ENCODE data around the gene ZNF410. TPM values are rescaled to one million over a fixed set of nuclear protein-coding genes. Genes with fewer than 3 reads are reported as not detected.

Gene ZNF410
- total RNA-seq, 1 donor from 2014 or later, result 55.1 TPM

- peaks cover 8% of the 10 kb centered on the region for H3K36me3 Mint-ChIP-seq
- H3K79me2 ChIP-seq (ENCODE audit: low read depth), result peaks cover 6% of the 10 kb centered on the region
- H2AFZ ChIP-seq (replicated peaks), result no peak overlapping the region
- no peak overlapping the region for H3K27ac ChIP-seq
- no peaks in the 10 kb centered on the region for H3K4me1 ChIP-seq
- H4K20me1 ChIP-seq (ENCODE audit: low read depth), result no peaks in the 10 kb centered on the region
- H3K4me3 ChIP-seq, result no peak overlapping the region
- no peaks in the 10 kb centered on the region for H3K9me3 Mint-ChIP-seq
- no peak overlapping the region for H3K4me2 ChIP-seq
- no peaks in the 10 kb centered on the region for H3K27me3 ChIP-seq
- H3K36me3 ChIP-seq, result no peaks in the 10 kb centered on the region
- no peak overlapping the region for H3K27ac Mint-ChIP-seq
- DNase-seq (ENCODE audit: low spot score), result no peak
- peaks cover 12% of the 10 kb centered on the region for H3K4me1 Mint-ChIP-seq
- no peaks in the 10 kb centered on the region for H3K9me3 ChIP-seq (ENCODE audit: low read depth)
- no peak overlapping the region for H3K4me3 Mint-ChIP-seq
- H3K9ac ChIP-seq, result no peak overlapping the region
- H3K27me3 Mint-ChIP-seq (ENCODE audit: insufficient read depth, low read depth), result peaks cover 14% of the 10 kb centered on the region
- peaks cover 21% of the 10 kb centered on the region for H3F3A ChIP-seq (ENCODE audit: low read depth)
- TF ChIP-seq EZH2phosphoT487 (IDR thresholded peaks at IDR 0.05) (no peak), EZH2 (IDR thresholded peaks at IDR 0.05) (no peak), CTCF (IDR thresholded peaks at IDR 0.05) (no peak)
Measured at GRCh38 chr14:73953731-73954130, 67.1 kb downstream of the ZNF410 start.

- DNase-seq (ENCODE audit: low spot score), result no peak
- Mint-ChIP-seq H3K27ac (no peak overlapping the region), H3K4me3 (no peak overlapping the region), H3K27me3 (ENCODE audit: insufficient read depth, low read depth) (peaks cover 5% of the 10 kb centered on the region), H3K4me1 (peaks cover 10% of the 10 kb centered on the region), H3K9me3 (no peaks in the 10 kb centered on the region), H3K36me3 (peaks cover 13% of the 10 kb centered on the region)
- Histone ChIP-seq H3K4me3 (no peak overlapping the region), H4K20me1 (ENCODE audit: low read depth) (no peaks in the 10 kb centered on the region), H3K27ac (no peak overlapping the region), H3K36me3 (no peaks in the 10 kb centered on the region), H2AFZ (replicated peaks) (no peak overlapping the region), H3K9ac (no peak overlapping the region), H3F3A (ENCODE audit: low read depth) (peaks cover 7% of the 10 kb centered on the region), H3K4me2 (no peak overlapping the region), H3K4me1 (no peaks in the 10 kb centered on the region), H3K27me3 (no peaks in the 10 kb centered on the region), H3K9me3 (ENCODE audit: low read depth) (no peaks in the 10 kb centered on the region), H3K79me2 (ENCODE audit: low read depth) (peaks cover 6% of the 10 kb centered on the region)
- TF ChIP-seq CTCF (IDR thresholded peaks at IDR 0.05) (no peak), EZH2phosphoT487 (IDR thresholded peaks at IDR 0.05) (no peak), EZH2 (IDR thresholded peaks at IDR 0.05) (no peak)
Measured at GRCh38 chr14:73955674-73956073, 69.0 kb downstream of the ZNF410 start.

- Histone ChIP-seq H3K9ac (no peak overlapping the region), H3K36me3 (no peaks in the 10 kb centered on the region), H3K79me2 (ENCODE audit: low read depth) (no peaks in the 10 kb centered on the region), H3K4me1 (no peaks in the 10 kb centered on the region), H2AFZ (replicated peaks) (no peak overlapping the region), H3K27me3 (no peaks in the 10 kb centered on the region), H3K27ac (no peak overlapping the region), H3F3A (ENCODE audit: low read depth) (no peaks in the 10 kb centered on the region), H3K4me2 (no peak overlapping the region), H3K9me3 (ENCODE audit: low read depth) (no peaks in the 10 kb centered on the region), H4K20me1 (ENCODE audit: low read depth) (no peaks in the 10 kb centered on the region), H3K4me3 (no peak overlapping the region)
- Mint-ChIP-seq H3K27me3 (ENCODE audit: insufficient read depth, low read depth) (no peaks in the 10 kb centered on the region), H3K27ac (no peak overlapping the region), H3K4me1 (no peaks in the 10 kb centered on the region), H3K4me3 (no peak overlapping the region), H3K36me3 (peaks cover 24% of the 10 kb centered on the region), H3K9me3 (no peaks in the 10 kb centered on the region)
- no peak for DNase-seq (ENCODE audit: low spot score)
- TF ChIP-seq CTCF (IDR thresholded peaks at IDR 0.05), result no peak
- TF ChIP-seq EZH2 (IDR thresholded peaks at IDR 0.05), result no peak
- TF ChIP-seq EZH2phosphoT487 (IDR thresholded peaks at IDR 0.05), result no peak
Measured at GRCh38 chr14:73958591-73958990, 71.9 kb downstream of the ZNF410 start.
